Activated T-cell treated with anti-CD3 and anti-CD28 coated beads, Interleukin-2, amount 50 U/mL, for 72 hours (primary cell): ENCODE data around the gene CASS4. TPM values are rescaled to one million over a fixed set of nuclear protein-coding genes. Genes with fewer than 3 reads are reported as not detected.
A peak's percentile ranks its signal among the peaks of the same experiment; 100 is the strongest.

ENCODE experiments used
- ATAC-seq, 2 donors: fragments of 150-1000 bp; cut with Tn5 transposase; replicated peaks in 1 of 2; 2 replicates each; pipeline ENCODE4 v1.10.0; 2021; ENCODE audit warnings: moderate library complexity in 2 of 2, mild to moderate bottlenecking in 1 of 2
- DNase-seq, 2 donors: peaks; one replicate each; pipeline ENCODE4 v3.0.0; 2021 to 2022; ENCODE audit warnings: mixed read lengths in 1 of 2
- H3K27ac Mint-ChIP-seq: one replicate; pipeline ENCODE4 v1.8.0; 2022; ENCODE audit warnings: mild to moderate bottlenecking, moderate library complexity, mixed read lengths
- H3K27me3 Mint-ChIP-seq: one replicate; pipeline ENCODE4 v1.8.0; 2022; ENCODE audit warnings: low read depth, mixed read lengths
- H3K36me3 Mint-ChIP-seq, 2 donors: one replicate each; pipeline ENCODE4 v1.8.0; 2022; ENCODE audit warnings: mixed read lengths in 2 of 2, mild to moderate bottlenecking in 1 of 2; ENCODE audit not compliant: insufficient read depth in 2 of 2
- H3K4me1 Mint-ChIP-seq: one replicate; pipeline ENCODE4 v1.8.0; 2022; ENCODE audit warnings: low read depth, mixed read lengths
- H3K4me3 Mint-ChIP-seq, 2 donors: one replicate each; pipeline ENCODE4 v1.8.0; 2022; ENCODE audit warnings: mild to moderate bottlenecking in 2 of 2, mixed read lengths in 2 of 2, moderate library complexity in 2 of 2
- H3K9me3 Mint-ChIP-seq, 2 donors: one replicate each; pipeline ENCODE4 v1.8.0; 2022; ENCODE audit warnings: mixed read lengths in 2 of 2
- total RNA-seq, 2 donors: library from RNA; stranded (reverse); gene quantifications; one replicate each; pipeline ENCODE4 v1.2.3, GENCODE V29; 2022

CASS4 gene, protein sequence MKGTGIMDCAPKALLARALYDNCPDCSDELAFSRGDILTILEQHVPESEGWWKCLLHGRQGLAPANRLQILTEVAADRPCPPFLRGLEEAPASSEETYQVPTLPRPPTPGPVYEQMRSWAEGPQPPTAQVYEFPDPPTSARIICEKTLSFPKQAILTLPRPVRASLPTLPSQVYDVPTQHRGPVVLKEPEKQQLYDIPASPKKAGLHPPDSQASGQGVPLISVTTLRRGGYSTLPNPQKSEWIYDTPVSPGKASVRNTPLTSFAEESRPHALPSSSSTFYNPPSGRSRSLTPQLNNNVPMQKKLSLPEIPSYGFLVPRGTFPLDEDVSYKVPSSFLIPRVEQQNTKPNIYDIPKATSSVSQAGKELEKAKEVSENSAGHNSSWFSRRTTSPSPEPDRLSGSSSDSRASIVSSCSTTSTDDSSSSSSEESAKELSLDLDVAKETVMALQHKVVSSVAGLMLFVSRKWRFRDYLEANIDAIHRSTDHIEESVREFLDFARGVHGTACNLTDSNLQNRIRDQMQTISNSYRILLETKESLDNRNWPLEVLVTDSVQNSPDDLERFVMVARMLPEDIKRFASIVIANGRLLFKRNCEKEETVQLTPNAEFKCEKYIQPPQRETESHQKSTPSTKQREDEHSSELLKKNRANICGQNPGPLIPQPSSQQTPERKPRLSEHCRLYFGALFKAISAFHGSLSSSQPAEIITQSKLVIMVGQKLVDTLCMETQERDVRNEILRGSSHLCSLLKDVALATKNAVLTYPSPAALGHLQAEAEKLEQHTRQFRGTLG
- total RNA-seq, result 1 to 10 TPM; 3.5 to 6.9 TPM

GRCh38 chr20:56411759-56412472, at the start of gene CASS4:
Gene CASS4 (plus strand): TSS chr20:56412260. CDS start chr20:56412459, 199 bp downstream.
- H3K27ac Mint-ChIP-seq, result peak within 1 kb of the TSS; percentile 92
- H3K9me3 Mint-ChIP-seq, result peaks cover 1 to 3% of the 10 kb centered on the region in 2 donors
- peaks cover 14 to 34% of the 10 kb centered on the region in 2 donors for H3K36me3 Mint-ChIP-seq
- H3K4me1 Mint-ChIP-seq, result peaks cover 71% of the 10 kb centered on the region
- H3K27me3 Mint-ChIP-seq, result no peaks in the 10 kb centered on the region
- peak within 1 kb of the TSS; percentile 79 to 86 for H3K4me3 Mint-ChIP-seq
- ATAC-seq (peak; percentile 26 to 56), DNase-seq (peak; percentile 18 to 43)

GRCh38 chr20:56362833-56363413, 49.1 kb upstream of the CASS4 start:
- no peak for ATAC-seq
- Mint-ChIP-seq H3K27me3 (no peaks in the 10 kb centered on the region), H3K36me3 (no peaks in the 10 kb centered on the region), H3K9me3 (no peaks in the 10 kb centered on the region), H3K4me1 (peaks cover 15% of the 10 kb centered on the region), H3K27ac (no peak overlapping the region), H3K4me3 (no peak overlapping the region)
- DNase-seq, result no peak

- peaks cover 15% of the 10 kb centered on the region for H3K4me1 Mint-ChIP-seq
- ATAC-seq (no peak), DNase-seq (no peak)
- H3K36me3 Mint-ChIP-seq, result no peaks in the 10 kb centered on the region
- H3K27me3 Mint-ChIP-seq, result no peaks in the 10 kb centered on the region
- H3K9me3 Mint-ChIP-seq, result no peaks in the 10 kb centered on the region
- H3K27ac Mint-ChIP-seq, result no peak overlapping the region
- H3K4me3 Mint-ChIP-seq, result no peak overlapping the region
Observed at GRCh38 chr20:56363491-56363890, 48.6 kb upstream of the CASS4 start.

DNA sequence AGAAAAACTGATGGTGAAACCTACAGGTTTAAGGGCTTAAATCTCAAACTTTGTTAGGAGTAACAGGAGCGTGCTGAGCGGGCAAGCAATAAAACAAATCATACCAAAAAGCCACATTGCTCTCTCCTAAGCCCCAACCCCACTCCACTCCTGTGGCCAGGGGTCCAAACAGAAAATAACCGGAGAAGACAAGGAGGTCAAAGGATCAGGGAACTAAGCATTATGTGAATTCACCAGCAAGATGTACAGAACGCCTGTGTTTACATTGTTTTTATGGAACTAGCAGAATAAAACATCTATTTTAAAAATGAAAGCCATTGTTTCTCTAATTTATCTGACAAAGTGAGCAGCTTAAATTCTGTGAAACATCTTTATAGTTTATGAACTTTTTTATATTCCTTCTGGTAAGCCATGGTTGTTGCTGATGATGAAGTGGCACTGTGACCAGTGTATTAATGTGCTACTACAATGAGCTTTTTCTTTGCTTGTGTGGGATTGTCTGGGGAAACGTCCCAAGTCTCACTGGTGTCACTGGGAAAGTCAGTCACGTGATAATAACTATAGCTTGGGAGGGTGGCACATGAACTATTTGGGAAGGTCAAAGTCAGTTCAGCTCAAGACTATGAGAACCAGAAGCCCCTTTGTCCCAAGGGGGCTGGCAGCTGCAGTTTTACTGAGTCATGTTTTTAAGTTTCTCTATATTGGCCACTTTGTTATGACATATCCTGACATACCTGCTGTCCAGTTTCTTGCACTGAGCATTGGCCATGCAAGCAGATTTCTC, 43.5 kb upstream of the CASS4 start:
- Mint-ChIP-seq H3K27me3 (no peaks in the 10 kb centered on the region), H3K36me3 (peaks cover 9 to 30% of the 10 kb centered on the region in 2 donors), H3K4me1 (peaks cover 9% of the 10 kb centered on the region), H3K27ac (no peak overlapping the region), H3K9me3 (no peaks in the 10 kb centered on the region), H3K4me3 (no peak overlapping the region)
- DNase-seq (no peak), ATAC-seq (no peak)

- Mint-ChIP-seq H3K27me3 (no peaks in the 10 kb centered on the region), H3K9me3 (no peaks in the 10 kb centered on the region), H3K4me3 (no peak overlapping the region), H3K36me3 (peaks cover 11 to 37% of the 10 kb centered on the region in 2 donors), H3K4me1 (peaks cover 15% of the 10 kb centered on the region), H3K27ac (no peak overlapping the region)
- no peak for DNase-seq
- ATAC-seq, result no peak
Observed at GRCh38 chr20:56369179-56369578, 42.9 kb upstream of the CASS4 start.

DNA sequence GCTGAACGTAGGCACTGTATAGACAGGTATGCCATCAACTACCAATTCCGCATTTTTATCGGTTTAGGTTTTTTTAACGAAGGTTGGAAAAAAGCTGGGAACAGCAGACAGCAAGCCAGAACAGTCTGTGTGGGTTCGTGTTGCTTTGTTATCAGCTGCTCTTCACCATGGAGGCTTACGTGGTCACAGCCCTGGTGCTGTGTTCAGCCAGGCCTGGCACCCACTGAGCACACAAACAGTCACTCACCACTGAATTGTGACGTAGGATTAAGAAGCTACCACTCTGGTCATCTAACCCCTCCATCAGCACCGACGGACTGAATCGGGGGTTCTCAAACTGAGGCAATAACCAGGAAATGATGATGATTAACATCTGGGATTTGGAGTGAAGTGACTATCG, 40.1 kb upstream of the CASS4 start:
- DNase-seq, result no peak
- ATAC-seq, result no peak
- H3K36me3 Mint-ChIP-seq, result peaks cover 18 to 52% of the 10 kb centered on the region in 2 donors
- no peaks in the 10 kb centered on the region for H3K9me3 Mint-ChIP-seq
- H3K27ac Mint-ChIP-seq, result no peak overlapping the region
- H3K27me3 Mint-ChIP-seq, result no peaks in the 10 kb centered on the region
- peaks cover 18% of the 10 kb centered on the region for H3K4me1 Mint-ChIP-seq
- no peak overlapping the region for H3K4me3 Mint-ChIP-seq

DNA sequence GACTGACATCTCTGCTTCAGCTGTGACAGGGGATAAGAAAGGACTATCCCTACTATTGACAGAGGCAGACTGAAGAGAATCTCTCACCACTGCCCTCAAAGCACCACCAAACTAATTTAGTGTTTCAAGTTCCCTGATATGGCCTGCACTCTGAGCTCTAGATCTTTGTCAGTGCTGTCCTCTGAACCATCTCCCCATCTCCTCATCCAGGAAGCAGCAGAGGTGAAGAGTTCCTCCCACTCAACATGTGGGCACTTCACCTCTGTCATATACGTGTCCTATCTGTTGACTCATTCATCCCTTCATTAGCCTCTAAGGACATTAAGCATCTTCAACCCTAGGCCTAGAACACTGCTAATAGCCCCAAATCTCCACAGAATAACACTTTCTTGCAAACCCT, 39.2 kb upstream of the CASS4 start:
- DNase-seq (no peak), ATAC-seq (peak in 1 of 2 donors; percentile 73)
- H3K36me3 Mint-ChIP-seq, result peaks cover 19 to 58% of the 10 kb centered on the region in 2 donors
- no peak overlapping the region for H3K27ac Mint-ChIP-seq
- no peak overlapping the region for H3K4me3 Mint-ChIP-seq
- no peaks in the 10 kb centered on the region for H3K27me3 Mint-ChIP-seq
- H3K4me1 Mint-ChIP-seq, result peaks cover 18% of the 10 kb centered on the region
- no peaks in the 10 kb centered on the region for H3K9me3 Mint-ChIP-seq

DNA sequence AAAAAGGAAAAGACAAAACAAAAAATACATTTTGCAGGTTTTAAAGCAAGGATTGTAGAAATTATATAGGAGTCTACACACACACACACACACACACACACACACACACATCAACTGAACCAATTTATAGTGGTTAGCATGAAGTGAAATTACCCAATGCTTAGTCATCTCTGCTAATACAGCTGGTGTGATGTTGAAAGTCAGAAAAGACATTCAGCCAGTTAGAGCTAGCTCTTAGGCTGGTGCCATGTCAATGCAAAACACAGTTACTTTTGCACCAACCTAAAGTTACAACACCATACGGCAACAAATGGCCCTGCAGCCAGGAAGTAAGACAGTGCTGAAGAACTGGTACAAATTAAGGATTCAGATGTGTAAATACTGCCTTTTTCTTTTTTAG, 38.1 kb upstream of the CASS4 start:
- Mint-ChIP-seq H3K27ac (peak overlapping the region; percentile 50), H3K27me3 (no peaks in the 10 kb centered on the region), H3K4me3 (no peak overlapping the region), H3K4me1 (peaks cover 18% of the 10 kb centered on the region), H3K9me3 (no peaks in the 10 kb centered on the region), H3K36me3 (peaks cover 26 to 67% of the 10 kb centered on the region in 2 donors)
- ATAC-seq, result peak; percentile 55 to 90
- no peak for DNase-seq

GRCh38 chr20:56376331-56376730, 35.7 kb upstream of the CASS4 start:
- H3K4me1 Mint-ChIP-seq, result peaks cover 19% of the 10 kb centered on the region
- H3K4me3 Mint-ChIP-seq, result no peak overlapping the region
- DNase-seq, result no peak
- H3K36me3 Mint-ChIP-seq, result peaks cover 29 to 61% of the 10 kb centered on the region in 2 donors
- H3K27me3 Mint-ChIP-seq, result no peaks in the 10 kb centered on the region
- no peak for ATAC-seq
- peak overlapping the region; percentile 79 for H3K27ac Mint-ChIP-seq
- no peaks in the 10 kb centered on the region for H3K9me3 Mint-ChIP-seq

DNA sequence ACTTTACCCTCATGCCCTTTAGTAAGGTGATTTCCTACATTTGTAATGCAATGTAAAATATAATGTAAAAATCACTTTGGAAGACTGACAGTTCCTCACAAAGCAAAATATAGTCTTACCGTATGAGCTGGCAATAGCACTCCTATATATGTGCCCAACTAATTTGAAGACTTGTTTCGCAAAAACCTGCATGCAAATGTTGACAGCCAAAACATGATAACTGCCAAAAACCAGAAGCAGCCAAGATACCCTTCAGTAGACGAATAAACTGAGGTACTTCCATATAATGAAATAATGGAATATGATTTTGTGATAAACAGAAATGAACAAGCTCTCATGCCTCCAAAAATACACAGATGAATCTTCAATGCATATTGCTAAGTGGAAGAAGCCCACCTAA, 33.7 kb upstream of the CASS4 start:
- no peak for ATAC-seq
- Mint-ChIP-seq H3K27me3 (no peaks in the 10 kb centered on the region), H3K9me3 (no peaks in the 10 kb centered on the region), H3K4me3 (no peak overlapping the region), H3K4me1 (peaks cover 30% of the 10 kb centered on the region), H3K27ac (no peak overlapping the region), H3K36me3 (peaks cover 21 to 61% of the 10 kb centered on the region in 2 donors)
- no peak for DNase-seq

- no peak overlapping the region for H3K27ac Mint-ChIP-seq
- ATAC-seq (no peak), DNase-seq (no peak)
- peaks cover 21% of the 10 kb centered on the region for H3K4me1 Mint-ChIP-seq
- H3K36me3 Mint-ChIP-seq, result peaks cover 23 to 56% of the 10 kb centered on the region in 2 donors
- no peaks in the 10 kb centered on the region for H3K9me3 Mint-ChIP-seq
- no peak overlapping the region for H3K4me3 Mint-ChIP-seq
- H3K27me3 Mint-ChIP-seq, result no peaks in the 10 kb centered on the region
Observed at GRCh38 chr20:56380375-56380774, 31.7 kb upstream of the CASS4 start.

GRCh38 chr20:56381501-56381900, 30.6 kb upstream of the CASS4 start:
- Mint-ChIP-seq H3K36me3 (peaks cover 22 to 57% of the 10 kb centered on the region in 2 donors), H3K9me3 (no peaks in the 10 kb centered on the region), H3K27me3 (no peaks in the 10 kb centered on the region), H3K27ac (no peak overlapping the region), H3K4me1 (peaks cover 32% of the 10 kb centered on the region), H3K4me3 (no peak overlapping the region)
- DNase-seq (no peak), ATAC-seq (no peak)
